OCI-LY3 (cell line): Measurements from ENCODE around the gene SCLY.

Source experiments
- H2AFZ ChIP-seq: fragments of 200-600, 300-600 bp; shearing (Covaris generic); 2 replicates; pipeline ENCODE4 v1.6.0; 2014; ENCODE audit warnings: antibody characterized with exemption, low read depth, low read length
- H3K27ac ChIP-seq: fragments of 200-600, 300-600 bp; sonication (generic); 2 replicates; pipeline ENCODE4 v1.5.1; 2014; ENCODE audit warnings: mild to moderate bottlenecking, low read length, moderate library complexity, mixed read lengths
- H3K27me3 ChIP-seq: fragments of 200-600, 300-600 bp; sonication (generic); 2 replicates; pipeline ENCODE4 v1.6.1; 2014; ENCODE audit warnings: low read depth, low read length, mixed read lengths
- H3K36me3 ChIP-seq: fragments of 200-600, 300-600 bp; sonication (generic); replicated peaks from 2 replicates; pipeline ENCODE3; 2014; ENCODE audit warnings: low read depth, low read length, mixed read lengths
- H3K4me1 ChIP-seq: fragments of 300-600, 200-600 bp; sonication (generic); 2 replicates; pipeline ENCODE4 v1.6.1; 2014; ENCODE audit warnings: low read length, mixed read lengths
- H3K4me2 ChIP-seq: fragments of 200-600, 300-600 bp; sonication (generic); 2 replicates; pipeline ENCODE4 v1.6.1; 2014; ENCODE audit warnings: low read length, mixed read lengths
- H3K4me3 ChIP-seq: fragments of 300-600, 200-600 bp; sonication (generic); 2 replicates; pipeline ENCODE4 v1.5.1; 2014; ENCODE audit warnings: antibody characterized with exemption, mild to moderate bottlenecking, low read length, moderate library complexity
- H3K79me2 ChIP-seq: fragments of 300-600, 200-600 bp; shearing (Covaris generic); 2 replicates; pipeline ENCODE4 v1.6.1; 2014; ENCODE audit warnings: mild to moderate bottlenecking, low read length, mixed read lengths
- H3K9ac ChIP-seq: fragments of 300-600, 200-600 bp; shearing (Covaris generic); 2 replicates; pipeline ENCODE4 v1.6.0; 2014; ENCODE audit warnings: mild to moderate bottlenecking, low read length, moderate library complexity
- H3K9me3 ChIP-seq: fragments of 200-600, 300-600 bp; shearing (Covaris generic); 2 replicates; pipeline ENCODE4 v1.6.1; 2014; ENCODE audit warnings: low read length, mixed read lengths; ENCODE audit not compliant: insufficient read depth
- H4K20me1 ChIP-seq: fragments of 200-600, 300-600 bp; sonication (generic); 2 replicates; pipeline ENCODE4 v1.6.1; 2016; ENCODE audit warnings: low read length, mixed read lengths; ENCODE audit not compliant: insufficient read depth
- EZH2phosphoT487 ChIP-seq: fragments of 200-600 bp; shearing (Covaris generic); IDR thresholded peaks from 2 replicates; pipeline ENCODE4 v1.6.1; 2018; ENCODE audit warnings: antibody characterized with exemption, mixed run types, low read depth
- TF ChIP-seq, protein P1 (sequence below): fragments of 200-600, 300-600 bp; sonication (generic); IDR thresholded peaks from 2 replicates; pipeline ENCODE4 v1.5.1; 2014; ENCODE audit warnings: antibody characterized with exemption, low read length, low read depth

Gene SCLY

DNA sequence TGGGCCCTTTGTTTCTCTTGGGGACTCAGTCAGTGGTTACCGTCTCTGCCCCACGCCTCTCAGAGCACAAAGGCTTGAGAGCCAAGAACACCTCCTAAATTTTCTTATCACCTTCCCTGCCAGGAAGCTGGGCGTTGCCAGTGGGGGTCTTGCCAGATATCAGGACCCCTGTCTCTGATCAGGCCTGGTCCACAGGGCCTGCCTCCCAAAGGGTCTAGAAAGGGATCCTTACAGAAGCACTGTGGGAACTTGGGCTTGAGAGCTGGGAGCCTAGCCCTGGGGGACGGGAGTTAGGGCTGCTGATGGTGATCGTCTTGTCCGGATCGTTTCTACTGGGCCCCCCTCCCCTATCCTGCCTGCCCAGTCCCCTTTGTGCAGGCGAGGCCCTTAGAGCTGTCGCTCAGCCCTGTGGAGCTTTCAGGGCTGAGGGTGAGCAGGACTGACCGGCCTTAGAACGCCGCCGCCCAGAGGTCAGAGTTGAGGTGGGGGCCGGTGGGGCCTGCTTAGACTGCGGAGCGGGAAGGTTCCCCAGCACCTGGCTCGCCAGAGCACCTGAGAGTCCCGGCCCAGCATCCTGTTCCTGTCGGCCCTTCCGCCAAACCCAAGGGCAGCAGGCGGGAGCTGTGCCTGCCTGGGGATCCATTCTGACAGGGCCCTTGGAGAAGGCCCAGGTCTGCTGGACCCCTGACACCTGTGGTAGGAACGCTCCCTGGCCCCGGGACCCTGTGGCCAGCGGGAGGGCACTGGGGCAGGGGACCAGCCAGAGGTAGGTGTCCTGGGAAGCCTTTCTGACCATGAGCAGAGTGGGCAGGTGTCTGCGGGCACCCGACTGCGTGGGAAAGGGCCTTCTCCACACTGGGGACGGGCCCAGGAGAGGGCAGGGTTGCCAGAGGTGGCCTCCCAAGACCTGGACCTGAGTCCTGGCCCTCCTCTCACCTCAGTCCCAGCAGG lies 40.3 kb downstream of the SCLY start:
- Histone ChIP-seq H3K4me3 (no peak overlapping the region), H3K9me3 (no peaks in the 10 kb centered on the region), H3K27ac (no peak overlapping the region), H3K79me2 (no peaks in the 10 kb centered on the region), H3K36me3 (no peaks in the 10 kb centered on the region), H3K27me3 (no peaks in the 10 kb centered on the region), H3K9ac (no peak overlapping the region), H2AFZ (no peak overlapping the region), H3K4me1 (peaks cover 12% of the 10 kb centered on the region), H4K20me1 (no peaks in the 10 kb centered on the region), H3K4me2 (no peak overlapping the region)
- TF ChIP-seq EZH2phosphoT487: no peak
- TF ChIP-seq, protein P1, sequence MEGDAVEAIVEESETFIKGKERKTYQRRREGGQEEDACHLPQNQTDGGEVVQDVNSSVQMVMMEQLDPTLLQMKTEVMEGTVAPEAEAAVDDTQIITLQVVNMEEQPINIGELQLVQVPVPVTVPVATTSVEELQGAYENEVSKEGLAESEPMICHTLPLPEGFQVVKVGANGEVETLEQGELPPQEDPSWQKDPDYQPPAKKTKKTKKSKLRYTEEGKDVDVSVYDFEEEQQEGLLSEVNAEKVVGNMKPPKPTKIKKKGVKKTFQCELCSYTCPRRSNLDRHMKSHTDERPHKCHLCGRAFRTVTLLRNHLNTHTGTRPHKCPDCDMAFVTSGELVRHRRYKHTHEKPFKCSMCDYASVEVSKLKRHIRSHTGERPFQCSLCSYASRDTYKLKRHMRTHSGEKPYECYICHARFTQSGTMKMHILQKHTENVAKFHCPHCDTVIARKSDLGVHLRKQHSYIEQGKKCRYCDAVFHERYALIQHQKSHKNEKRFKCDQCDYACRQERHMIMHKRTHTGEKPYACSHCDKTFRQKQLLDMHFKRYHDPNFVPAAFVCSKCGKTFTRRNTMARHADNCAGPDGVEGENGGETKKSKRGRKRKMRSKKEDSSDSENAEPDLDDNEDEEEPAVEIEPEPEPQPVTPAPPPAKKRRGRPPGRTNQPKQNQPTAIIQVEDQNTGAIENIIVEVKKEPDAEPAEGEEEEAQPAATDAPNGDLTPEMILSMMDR: no peak

DNA sequence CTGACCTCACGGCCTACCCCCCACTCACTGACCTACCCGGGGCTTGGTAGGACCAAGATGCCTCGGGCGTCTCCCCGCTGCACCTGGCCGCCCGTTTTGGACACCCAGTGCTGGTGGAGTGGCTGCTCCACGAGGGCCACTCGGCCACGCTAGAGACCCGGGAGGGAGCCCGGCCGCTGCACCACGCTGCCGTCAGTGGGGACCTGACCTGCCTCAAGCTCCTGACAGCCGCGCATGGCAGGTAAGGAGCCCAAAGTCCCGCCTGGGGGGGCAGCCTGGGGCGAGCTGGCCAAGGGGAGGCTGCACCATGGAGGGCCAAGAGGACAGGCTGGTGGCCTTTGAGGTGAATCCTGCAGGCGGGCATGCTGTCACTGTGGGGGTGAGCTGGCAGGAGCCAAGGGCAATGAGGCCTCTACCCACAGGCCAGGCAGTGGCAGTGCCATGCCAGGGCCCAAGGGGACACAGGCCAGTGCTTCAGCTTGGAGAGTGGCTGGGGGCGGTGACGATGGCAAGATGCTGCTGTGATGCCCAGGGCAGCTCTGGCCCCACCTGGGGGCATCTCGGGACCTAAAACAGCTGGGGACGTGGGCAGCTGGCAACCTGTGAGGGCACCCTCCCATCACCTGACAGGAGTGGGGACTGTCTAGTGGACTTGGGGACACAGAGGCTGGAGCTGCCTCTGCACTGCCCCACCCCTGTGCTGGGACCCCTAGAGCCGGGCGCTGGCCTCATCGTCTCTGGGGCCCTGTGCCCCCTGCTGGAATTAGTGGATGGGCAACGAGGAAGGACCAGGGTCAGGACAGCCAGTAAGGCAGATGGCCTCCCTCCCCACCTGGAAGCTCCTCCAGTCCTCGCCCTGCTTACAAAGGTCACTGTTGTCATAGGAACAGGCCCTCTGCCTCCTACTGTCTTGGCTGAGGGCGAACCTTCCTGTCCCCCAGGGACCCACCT lies 41.4 kb downstream of the SCLY start:
- H2AFZ ChIP-seq: no peak overlapping the region
- H3K9me3 ChIP-seq: no peaks in the 10 kb centered on the region
- no peak overlapping the region for H3K27ac ChIP-seq
- H3K9ac ChIP-seq: no peak overlapping the region
- TF ChIP-seq, protein P1: no peak
- no peak for TF ChIP-seq EZH2phosphoT487
- H3K4me1 ChIP-seq: peaks cover 22% of the 10 kb centered on the region
- no peak overlapping the region for H3K4me2 ChIP-seq
- no peak overlapping the region for H3K4me3 ChIP-seq
- H3K79me2 ChIP-seq: no peaks in the 10 kb centered on the region
- H3K36me3 ChIP-seq: no peaks in the 10 kb centered on the region
- H4K20me1 ChIP-seq: no peaks in the 10 kb centered on the region
- H3K27me3 ChIP-seq: no peaks in the 10 kb centered on the region

DNA sequence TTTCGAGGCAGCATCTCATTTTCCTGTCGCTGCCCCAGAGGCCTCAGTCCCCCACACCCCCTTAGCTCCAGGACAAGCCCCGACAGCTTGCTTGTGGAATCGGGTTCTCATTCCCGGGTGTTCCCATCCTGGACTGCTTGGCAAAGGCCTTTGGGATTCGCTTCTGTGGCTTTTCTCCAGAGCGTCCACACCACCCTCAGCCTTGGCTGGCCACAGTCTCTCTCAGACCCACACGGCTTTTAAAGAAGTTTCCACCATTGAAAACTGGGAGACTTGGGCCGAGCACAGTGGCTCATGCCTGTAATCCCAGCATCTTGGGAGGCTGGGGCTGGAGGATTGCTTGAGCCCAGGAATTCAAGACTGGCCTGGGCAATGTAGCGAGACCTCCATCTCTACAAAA lies 42.1 kb downstream of the SCLY start:
- no peak overlapping the region for H3K4me3 ChIP-seq
- TF ChIP-seq, protein P1: no peak
- no peak for TF ChIP-seq EZH2phosphoT487
- no peaks in the 10 kb centered on the region for H3K79me2 ChIP-seq
- H3K4me1 ChIP-seq: peaks cover 27% of the 10 kb centered on the region
- no peaks in the 10 kb centered on the region for H3K9me3 ChIP-seq
- no peak overlapping the region for H2AFZ ChIP-seq
- no peaks in the 10 kb centered on the region for H3K36me3 ChIP-seq
- H4K20me1 ChIP-seq: no peaks in the 10 kb centered on the region
- H3K4me2 ChIP-seq: no peak overlapping the region
- no peaks in the 10 kb centered on the region for H3K27me3 ChIP-seq
- H3K27ac ChIP-seq: no peak overlapping the region
- no peak overlapping the region for H3K9ac ChIP-seq
